ENCODE data around the gene TMA7.

DNA sequence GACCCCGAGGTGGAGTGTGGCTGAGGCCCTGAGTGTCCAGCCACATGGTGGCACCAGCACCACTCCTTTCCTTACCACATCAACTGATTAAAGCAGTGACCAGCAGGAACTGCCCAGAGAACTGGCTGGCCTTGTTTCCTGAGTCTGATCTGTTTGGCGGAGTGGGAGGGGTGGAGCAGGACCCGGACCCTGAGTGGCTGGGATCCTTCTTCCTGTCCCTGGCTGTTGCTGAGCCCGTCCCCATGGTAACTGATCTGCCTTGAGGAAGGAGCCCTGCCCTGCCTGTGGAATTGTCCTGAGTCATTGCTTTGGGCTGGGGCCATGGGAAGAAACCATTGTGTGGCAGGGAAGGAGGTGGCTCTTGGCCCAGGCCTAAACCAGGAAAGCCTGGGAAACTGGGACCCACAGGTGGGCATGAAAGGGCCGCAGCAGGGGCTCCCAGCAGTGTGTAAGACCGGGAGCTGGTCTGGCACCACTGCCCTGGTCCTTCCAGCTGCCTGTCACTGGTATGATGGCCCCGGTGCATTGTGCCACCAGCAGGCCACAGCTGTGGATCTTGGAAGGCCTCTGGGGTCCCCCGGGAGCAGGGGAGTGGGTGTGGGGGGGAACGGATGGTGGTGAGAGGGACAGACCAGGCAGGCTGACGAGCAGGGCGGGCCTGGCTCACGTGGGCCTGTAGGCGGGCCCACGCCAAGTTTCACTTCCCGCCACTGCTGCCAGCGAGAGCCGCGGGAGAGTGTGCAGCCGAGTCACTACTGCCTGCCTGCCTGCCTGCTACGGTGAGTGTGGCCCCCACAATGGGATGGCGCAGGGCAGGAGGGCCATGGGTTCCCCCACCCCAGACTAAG is 25.7 kb downstream of the TMA7 start:
- TF ChIP-seq, protein P1, sequence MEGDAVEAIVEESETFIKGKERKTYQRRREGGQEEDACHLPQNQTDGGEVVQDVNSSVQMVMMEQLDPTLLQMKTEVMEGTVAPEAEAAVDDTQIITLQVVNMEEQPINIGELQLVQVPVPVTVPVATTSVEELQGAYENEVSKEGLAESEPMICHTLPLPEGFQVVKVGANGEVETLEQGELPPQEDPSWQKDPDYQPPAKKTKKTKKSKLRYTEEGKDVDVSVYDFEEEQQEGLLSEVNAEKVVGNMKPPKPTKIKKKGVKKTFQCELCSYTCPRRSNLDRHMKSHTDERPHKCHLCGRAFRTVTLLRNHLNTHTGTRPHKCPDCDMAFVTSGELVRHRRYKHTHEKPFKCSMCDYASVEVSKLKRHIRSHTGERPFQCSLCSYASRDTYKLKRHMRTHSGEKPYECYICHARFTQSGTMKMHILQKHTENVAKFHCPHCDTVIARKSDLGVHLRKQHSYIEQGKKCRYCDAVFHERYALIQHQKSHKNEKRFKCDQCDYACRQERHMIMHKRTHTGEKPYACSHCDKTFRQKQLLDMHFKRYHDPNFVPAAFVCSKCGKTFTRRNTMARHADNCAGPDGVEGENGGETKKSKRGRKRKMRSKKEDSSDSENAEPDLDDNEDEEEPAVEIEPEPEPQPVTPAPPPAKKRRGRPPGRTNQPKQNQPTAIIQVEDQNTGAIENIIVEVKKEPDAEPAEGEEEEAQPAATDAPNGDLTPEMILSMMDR (IDR thresholded peaks at IDR 0.05), result peak; percentile 55 to 90 (median 76)
- TF ChIP-seq POLR2A (IDR thresholded peaks at IDR 0.05), result peak in 1 of 2 donors; percentile 81

Measured in heart left ventricle (tissue), 13 donors.